Vagina (tissue), 2 donors: ENCODE results near the gene CAMKMT. TPM values are rescaled to one million over a fixed set of nuclear protein-coding genes. Genes with fewer than 3 reads are reported as not detected.

ENCODE experiments used
- DNase-seq, 2 donors: peaks; one replicate each; pipeline ENCODE4 v3.0.0-alpha.2; 2017; ENCODE audit errors: extremely low spot score in 2 of 2
- H3K27ac ChIP-seq: fragments of 200-600 bp; sonication (generic); one replicate; pipeline ENCODE4 v1.5.1; 2019
- H3K27me3 ChIP-seq: fragments of 200-600 bp; sonication (generic); one replicate; pipeline ENCODE4 v1.5.1; 2019
- H3K36me3 ChIP-seq, 2 donors: fragments of 200-600 bp; sonication (generic); one replicate each; pipeline ENCODE4 v1.5.1; 2017 to 2019
- H3K4me1 ChIP-seq: fragments of 200-600 bp; sonication (generic); one replicate; pipeline ENCODE4 v1.5.1; 2019
- H3K4me3 ChIP-seq, 2 donors: fragments of 200-600 bp; sonication (generic); 1 replicate in 1 of 2; 2 replicates in 1 of 2; pipeline ENCODE4 v1.5.1; 2016 to 2019
- H3K9me3 ChIP-seq: fragments of 200-600 bp; sonication (generic); one replicate; pipeline ENCODE4 v1.5.1; 2019
- CTCF ChIP-seq, 3 experiments: fragments of 450-650 bp in 2 of 3; fragments of 200-600 bp in 1 of 3; sonication (generic) in 1 of 3; IDR thresholded peaks; one replicate each; pipeline ENCODE4 v1.5.1; 2017 to 2019; ENCODE audit warnings: antibody characterized with exemption in 3 of 3, mild to moderate bottlenecking in 2 of 3, moderate library complexity in 2 of 3
- POLR2A ChIP-seq, 2 donors: fragments of 450-650 bp; IDR thresholded peaks; one replicate each; pipeline ENCODE4 v1.6.1; 2017; ENCODE audit warnings: antibody characterized with exemption in 2 of 2, mild to moderate bottlenecking in 2 of 2, moderate library complexity in 2 of 2
- POLR2AphosphoS5 ChIP-seq, 2 donors: sonication (generic); formaldehyde crosslinking; IDR thresholded peaks; one replicate each; pipeline ENCODE4 v1.9.0; 2017; ENCODE audit warnings: antibody characterized with exemption in 2 of 2, mild to moderate bottlenecking in 2 of 2, low read depth in 1 of 2; ENCODE audit not compliant: insufficient read depth in 1 of 2
- intact Hi-C: fragments of 100-400 bp; cut with DNase I; formaldehyde crosslinking; loops from one replicate; pipeline ENCODE4 v1.15.1; 2023
- total RNA-seq: library from RNA; depleted of rRNA; stranded (reverse); fragments of >200 nt; gene quantifications from one replicate; pipeline ENCODE4 v1.2.3, GENCODE V29; 2016

CAMKMT gene
- total RNA-seq, 1 donor from 2014 or later: 21.1 TPM

- no peak for DNase-seq
- H3K4me1 ChIP-seq: no peaks in the 10 kb centered on the region
- TF ChIP-seq POLR2A (IDR thresholded peaks at IDR 0.05): no peak
- no peak for TF ChIP-seq CTCF (IDR thresholded peaks at IDR 0.05)
- TF ChIP-seq POLR2AphosphoS5 (IDR thresholded peaks at IDR 0.05; ENCODE audit: insufficient read depth in 1 of 2, low read depth in 1 of 2): no peak
Observed at GRCh38 chr2:44656460-44656859, 294.7 kb downstream of the CAMKMT start.

GRCh38 chr2:44663471-44664073 lies 301.8 kb downstream of the CAMKMT start:
- no peak overlapping the region for H3K4me3 ChIP-seq
- intact Hi-C loops: no loop called here
- H3K27me3 ChIP-seq: no peaks in the 10 kb centered on the region
- no peak overlapping the region for H3K27ac ChIP-seq
- DNase-seq: no peak
- no peaks in the 10 kb centered on the region for H3K9me3 ChIP-seq
- H3K4me1 ChIP-seq: no peaks in the 10 kb centered on the region
- TF ChIP-seq CTCF (IDR thresholded peaks at IDR 0.05) (no peak), POLR2A (IDR thresholded peaks at IDR 0.05) (no peak), POLR2AphosphoS5 (IDR thresholded peaks at IDR 0.05; ENCODE audit: insufficient read depth in 1 of 2, low read depth in 1 of 2) (no peak)
- H3K36me3 ChIP-seq: no peaks in the 10 kb centered on the region

More at GRCh38 chr2:44656460-44656859, 294.7 kb downstream of the CAMKMT start:
- no peak overlapping the region for H3K4me3 ChIP-seq
- intact Hi-C loops: no loop called here
- H3K27ac ChIP-seq: no peak overlapping the region
- no peaks in the 10 kb centered on the region for H3K9me3 ChIP-seq
- H3K36me3 ChIP-seq: no peaks in the 10 kb centered on the region
- H3K27me3 ChIP-seq: no peaks in the 10 kb centered on the region

GRCh38 chr2:44668336-44668735 lies 306.6 kb downstream of the CAMKMT start:
- intact Hi-C loops: no loop called here
- H3K27ac ChIP-seq: no peak overlapping the region
- TF ChIP-seq CTCF (IDR thresholded peaks at IDR 0.05) (no peak), POLR2A (IDR thresholded peaks at IDR 0.05) (no peak), POLR2AphosphoS5 (IDR thresholded peaks at IDR 0.05; ENCODE audit: insufficient read depth in 1 of 2, low read depth in 1 of 2) (no peak)
- H3K36me3 ChIP-seq: no peaks in the 10 kb centered on the region
- DNase-seq: no peak
- no peaks in the 10 kb centered on the region for H3K27me3 ChIP-seq
- H3K9me3 ChIP-seq: no peaks in the 10 kb centered on the region
- H3K4me1 ChIP-seq: no peaks in the 10 kb centered on the region
- H3K4me3 ChIP-seq: no peak overlapping the region

GRCh38 chr2:44671276-44671675 lies 309.5 kb downstream of the CAMKMT start:
- Histone ChIP-seq H3K9me3 (no peaks in the 10 kb centered on the region), H3K36me3 (no peaks in the 10 kb centered on the region), H3K4me3 (no peak overlapping the region), H3K4me1 (no peaks in the 10 kb centered on the region), H3K27me3 (no peaks in the 10 kb centered on the region), H3K27ac (no peak overlapping the region)
- DNase-seq: no peak
- intact Hi-C loops: no loop called here
- TF ChIP-seq CTCF (IDR thresholded peaks at IDR 0.05) (no peak), POLR2A (IDR thresholded peaks at IDR 0.05) (no peak), POLR2AphosphoS5 (IDR thresholded peaks at IDR 0.05; ENCODE audit: insufficient read depth in 1 of 2, low read depth in 1 of 2) (no peak)

GRCh38 chr2:44671916-44672315 lies 310.2 kb downstream of the CAMKMT start:
- Histone ChIP-seq H3K9me3 (no peaks in the 10 kb centered on the region), H3K4me3 (no peak overlapping the region), H3K36me3 (no peaks in the 10 kb centered on the region), H3K27ac (no peak overlapping the region), H3K4me1 (no peaks in the 10 kb centered on the region), H3K27me3 (no peaks in the 10 kb centered on the region)
- DNase-seq: no peak
- intact Hi-C loops: no loop called here
- TF ChIP-seq POLR2AphosphoS5 (IDR thresholded peaks at IDR 0.05; ENCODE audit: insufficient read depth in 1 of 2, low read depth in 1 of 2) (no peak), CTCF (IDR thresholded peaks at IDR 0.05) (no peak), POLR2A (IDR thresholded peaks at IDR 0.05) (no peak)
